Liver (tissue), 9 donors: ENCODE data around the gene MED10. TPM values are rescaled to one million over a fixed set of nuclear protein-coding genes. Genes with fewer than 3 reads are reported as not detected.

ENCODE experiments used
- DNase-seq: peaks from one replicate; pipeline ENCODE4 v3.0.0-alpha.2; 2017; ENCODE audit warnings: low spot score
- H3K27ac ChIP-seq, 2 donors: one replicate each; pipeline ENCODE4 v1.7.0; 2013; ENCODE audit warnings: inconsistent platforms in 2 of 2, low read length in 2 of 2, control low read depth in 1 of 2, low read depth in 1 of 2, mild to moderate bottlenecking in 1 of 2
- H3K27me3 ChIP-seq, 4 donors: one replicate each; pipeline versions ENCODE4 v1.6.1 to v1.7.0; 2013; ENCODE audit warnings: low read length in 3 of 4, inconsistent platforms in 1 of 4, mild to moderate bottlenecking in 1 of 4, moderate library complexity in 1 of 4; ENCODE audit not compliant: control insufficient read depth in 4 of 4, insufficient read depth in 4 of 4
- H3K36me3 ChIP-seq, 4 donors: one replicate each; pipeline versions ENCODE4 v1.6.1 to v1.7.0; 2013; ENCODE audit warnings: low read length in 3 of 4, mild to moderate bottlenecking in 3 of 4, low read depth in 1 of 4, moderate library complexity in 1 of 4; ENCODE audit not compliant: control insufficient read depth in 4 of 4, insufficient read depth in 3 of 4
- H3K4me1 ChIP-seq, 4 donors: one replicate each; pipeline versions ENCODE4 v1.6.1 to v1.7.0; 2013; ENCODE audit warnings: low read length in 3 of 4, mild to moderate bottlenecking in 3 of 4, moderate library complexity in 1 of 4; ENCODE audit not compliant: control insufficient read depth in 4 of 4, insufficient read depth in 4 of 4
- H3K4me3 ChIP-seq, 3 donors: one replicate each; pipeline versions ENCODE4 v1.6.1 to v1.7.0; 2013; ENCODE audit warnings: low read length in 3 of 3, control low read depth in 1 of 3, low read depth in 1 of 3, mild to moderate bottlenecking in 1 of 3
- H3K9ac ChIP-seq, 2 donors: one replicate each; pipeline ENCODE4 v1.7.0; 2013; ENCODE audit warnings: low read length in 2 of 2, mild to moderate bottlenecking in 2 of 2, moderate library complexity in 2 of 2, control low read depth in 1 of 2, low read depth in 1 of 2
- H3K9me3 ChIP-seq, 4 donors: one replicate each; pipeline versions ENCODE4 v1.6.1 to v1.7.0; 2013; ENCODE audit warnings: low read length in 3 of 4; ENCODE audit not compliant: control insufficient read depth in 4 of 4
- CTCF ChIP-seq: fragments of 150-350 bp; IDR thresholded peaks from 2 replicates; pipeline ENCODE4 v1.5.1; 2017; ENCODE audit warnings: improper control_type of control experiment, low read depth, low read length; ENCODE audit not compliant: missing input control
- EGR1 ChIP-seq, 2 donors: IDR thresholded peaks; 2 replicates each; pipeline ENCODE4 v1.6.1; 2016 to 2018; ENCODE audit warnings: antibody characterized with exemption in 2 of 2, low read depth in 2 of 2
- FOXA1 ChIP-seq: IDR thresholded peaks from 2 replicates; pipeline ENCODE4 v1.6.1; 2016; ENCODE audit warnings: antibody characterized with exemption
- FOXA2 ChIP-seq: IDR thresholded peaks from 2 replicates; pipeline ENCODE4 v1.6.1; 2016; ENCODE audit warnings: antibody characterized with exemption
- GABPA ChIP-seq, 2 donors: IDR thresholded peaks in 1 of 2; conservative IDR thresholded peaks in 1 of 2; 2 replicates each; pipeline ENCODE4 v1.6.1; 2016; ENCODE audit warnings: antibody characterized with exemption in 2 of 2, mild to moderate bottlenecking in 1 of 2, moderate library complexity in 1 of 2
- HNF4A ChIP-seq, 2 donors: conservative IDR thresholded peaks; 2 replicates each; pipeline ENCODE4 v1.6.1; 2016; ENCODE audit warnings: antibody characterized with exemption in 2 of 2, mild to moderate bottlenecking in 2 of 2
- HNF4G ChIP-seq: IDR thresholded peaks from 2 replicates; pipeline ENCODE4 v1.6.1; 2016; ENCODE audit warnings: antibody characterized with exemption
- JUND ChIP-seq, 2 donors: IDR thresholded peaks; 2 replicates each; pipeline ENCODE4 v1.6.1; 2016; ENCODE audit warnings: antibody characterized with exemption in 2 of 2
- NR2F2 ChIP-seq: IDR thresholded peaks from 2 replicates; pipeline ENCODE4 v1.6.1; 2016; ENCODE audit warnings: antibody characterized with exemption
- RAD21 ChIP-seq, 2 donors: IDR thresholded peaks; 2 replicates each; pipeline ENCODE4 v1.6.1; 2016; ENCODE audit warnings: antibody characterized with exemption in 2 of 2, mild to moderate bottlenecking in 2 of 2
- REST ChIP-seq: IDR thresholded peaks from 2 replicates; pipeline ENCODE4 v1.6.1; 2016; ENCODE audit warnings: antibody characterized with exemption, mild to moderate bottlenecking
- RXRA ChIP-seq, 2 donors: IDR thresholded peaks; 2 replicates each; pipeline ENCODE4 v1.6.1; 2017 to 2018; ENCODE audit warnings: antibody characterized with exemption in 2 of 2, mild to moderate bottlenecking in 1 of 2
- SP1 ChIP-seq: IDR thresholded peaks from 2 replicates; pipeline ENCODE4 v1.6.1; 2018; ENCODE audit warnings: antibody characterized with exemption, mild to moderate bottlenecking
- TAF1 ChIP-seq: conservative IDR thresholded peaks from 2 replicates; pipeline ENCODE4 v1.6.1; 2016; ENCODE audit warnings: antibody characterized with exemption, mild to moderate bottlenecking
- YY1 ChIP-seq: IDR thresholded peaks from 2 replicates; pipeline ENCODE4 v1.6.1; 2016; ENCODE audit warnings: antibody characterized with exemption, mild to moderate bottlenecking
- ZBTB33 ChIP-seq: IDR thresholded peaks from 2 replicates; pipeline ENCODE4 v1.6.1; 2016; ENCODE audit warnings: antibody characterized with exemption
- WGBS: extraction: QIAGEN DNeasy Blood & Tissue Kit; methylation state at CpG from one replicate; pipeline ENCODE4 v1.1.7; 2013; 5-methylcytosine and 5-hydroxymethylcytosine counted together
- polyA plus RNA-seq, 2 donors: library from polyadenylated mRNA; stranded (reverse) in 1 of 2; unstranded in 1 of 2; fragments of 200-250 nt in 1 of 2; fragments of >200 nt in 1 of 2; fragmentation: Nextera tagmentation in 1 of 2; extraction: Ambion mirVana in 1 of 2; gene quantifications; one replicate each; pipeline versions ENCODE4 v1.2.1 to v1.2.3, GENCODE V29; 2013 to 2015
- total RNA-seq, 2 donors: library from RNA; depleted of rRNA; stranded (reverse); fragments of >200 nt; gene quantifications; one replicate each; pipeline ENCODE4 v1.2.3, GENCODE V29; 2014
- TF ChIP-seq, protein P1 (sequence below): IDR thresholded peaks from 2 replicates; pipeline ENCODE4 v1.6.1; 2016; ENCODE audit warnings: antibody characterized with exemption
- TF ChIP-seq, protein P2 (sequence below): IDR thresholded peaks from 2 replicates; pipeline ENCODE4 v1.6.1; 2016; ENCODE audit warnings: antibody characterized with exemption
- donor health status: healthy.
- donor health status: healthy.
- donor health status: healthy.
- donor health status: healthy.
- donor health status: healthy.

Gene MED10
- total and polyA plus RNA-seq, 4 donors: 6.1 to 31.5 (median 11.5) TPM

DNA sequence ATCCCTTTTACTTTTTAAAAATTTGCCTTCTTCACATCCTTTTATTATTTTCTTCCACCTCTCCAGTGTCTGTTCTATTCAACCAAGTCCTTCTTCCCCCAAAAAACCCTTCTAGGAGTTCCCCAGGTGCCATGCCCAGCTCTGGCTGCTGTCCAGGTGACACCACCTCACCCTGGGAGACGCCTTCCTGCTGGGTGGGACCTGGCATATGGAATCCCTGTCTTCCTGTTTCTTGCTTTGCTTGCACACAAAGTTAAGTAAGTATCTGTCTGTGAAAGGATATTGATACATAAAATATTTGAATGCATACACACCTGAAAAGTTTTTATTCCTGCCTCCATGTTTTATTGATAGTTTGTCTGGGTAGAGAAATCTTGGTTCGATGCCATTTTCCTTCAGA lies 23.1 kb upstream of the MED10 start:
- TF ChIP-seq SP1 (no peak), YY1 (no peak), FOXA1 (no peak), GABPA (IDR thresholded peaks at IDR 0.05 in 1 of 2, conservative IDR thresholded peaks at IDR 0.05 in 1 of 2) (no peak), ZBTB33 (no peak), JUND (IDR thresholded peaks at IDR 0.05) (no peak), HNF4A (conservative IDR thresholded peaks at IDR 0.05) (no peak), CTCF (no peak), RAD21 (IDR thresholded peaks at IDR 0.05) (no peak), REST (no peak), RXRA (IDR thresholded peaks at IDR 0.05) (no peak), HNF4G (no peak), NR2F2 (no peak), TAF1 (no peak), EGR1 (IDR thresholded peaks at IDR 0.05; ENCODE audit: low read depth in 2 of 2) (no peak), FOXA2 (no peak)
- TF ChIP-seq, protein P1, sequence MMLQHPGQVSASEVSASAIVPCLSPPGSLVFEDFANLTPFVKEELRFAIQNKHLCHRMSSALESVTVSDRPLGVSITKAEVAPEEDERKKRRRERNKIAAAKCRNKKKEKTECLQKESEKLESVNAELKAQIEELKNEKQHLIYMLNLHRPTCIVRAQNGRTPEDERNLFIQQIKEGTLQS: no peak
- TF ChIP-seq, protein P2, sequence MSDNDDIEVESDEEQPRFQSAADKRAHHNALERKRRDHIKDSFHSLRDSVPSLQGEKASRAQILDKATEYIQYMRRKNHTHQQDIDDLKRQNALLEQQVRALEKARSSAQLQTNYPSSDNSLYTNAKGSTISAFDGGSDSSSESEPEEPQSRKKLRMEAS: no peak
- Histone ChIP-seq H3K36me3 (no peaks in the 10 kb centered on the region), H3K9me3 (no peaks in the 10 kb centered on the region)

More for the DNA sequence above, 23.1 kb upstream of the MED10 start:
- H3K27ac ChIP-seq: no peak overlapping the region
- no peaks in the 10 kb centered on the region for H3K27me3 ChIP-seq
- WGBS: 75% methylated on average over 2 of the region's 2 CpGs
- DNase-seq: no peak
- no peak overlapping the region for H3K4me3 ChIP-seq
- H3K9ac ChIP-seq: no peak overlapping the region
- no peaks in the 10 kb centered on the region for H3K4me1 ChIP-seq
